ENCODE results near the gene TXNDC11.

- TF ChIP-seq EZH2 (IDR thresholded peaks at IDR 0.05; ENCODE audit: insufficient read depth, poor library complexity, severe bottlenecking) (no peak), EZH2phosphoT487 (IDR thresholded peaks at IDR 0.05; ENCODE audit: insufficient read depth, low read depth) (no peak)
These were observed 66.8 kb downstream of the TXNDC11 start for GRCh38 chr16:11675561-11676511.

Data from GM23248 (cell line).